Hematopoietic multipotent progenitor cell treated with erythropoietin and hydrocortisone succinate and interleukin-3 and kit ligand, for 8 days (in vitro differentiated cells): ENCODE results near the gene NRXN3.

Source experiments
- DNase-seq: peaks from one replicate; pipeline ENCODE4 v3.0.0-alpha.2; 2015

The NRXN3 gene

GRCh38 chr14:79665556-79665955 lies 1495.4 kb downstream of the NRXN3 start:
- no peak for DNase-seq

DNA sequence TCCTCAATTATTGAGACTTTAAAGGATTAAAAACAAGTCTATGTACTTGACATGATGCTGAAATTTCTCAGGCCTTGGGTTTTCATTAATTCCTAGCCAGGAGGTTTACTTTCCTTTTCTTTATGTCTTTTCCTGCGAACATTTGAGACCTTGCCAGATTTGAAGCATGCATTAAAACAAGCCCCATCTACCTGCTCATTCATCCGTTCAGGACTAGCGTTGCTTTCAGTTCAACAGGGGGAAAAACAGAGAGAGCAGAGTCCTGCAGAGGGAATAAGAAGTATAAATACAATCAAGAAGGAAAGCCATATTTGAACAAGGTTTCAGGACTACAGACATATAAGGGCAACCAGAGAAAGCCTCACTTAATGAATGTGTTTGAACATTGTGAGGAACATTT lies 1498.8 kb downstream of the NRXN3 start:
- DNase-seq: no peak

- no peak for DNase-seq
Measured at GRCh38 chr14:79670811-79671210, 1500.6 kb downstream of the NRXN3 start.

DNA sequence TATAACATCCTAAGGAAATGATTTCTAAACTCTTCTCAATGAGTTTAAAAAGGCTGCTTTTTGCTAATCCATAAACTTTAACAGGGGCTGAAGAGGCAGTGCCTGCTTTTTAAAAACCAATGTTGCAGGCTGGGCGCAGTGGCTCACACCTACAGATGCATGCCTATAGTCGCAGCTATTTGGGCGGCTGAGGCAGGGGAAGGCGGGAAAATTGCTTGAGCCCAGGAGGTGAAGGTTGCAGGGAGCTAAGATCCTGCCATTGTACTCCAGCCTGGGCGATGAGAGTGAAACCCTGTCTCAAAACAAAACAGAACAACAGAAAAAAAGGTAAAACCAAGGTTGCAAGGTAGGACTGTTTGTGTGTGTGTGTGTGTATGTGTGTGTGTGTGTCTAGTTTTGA lies 1509.9 kb downstream of the NRXN3 start:
- no peak for DNase-seq

DNA sequence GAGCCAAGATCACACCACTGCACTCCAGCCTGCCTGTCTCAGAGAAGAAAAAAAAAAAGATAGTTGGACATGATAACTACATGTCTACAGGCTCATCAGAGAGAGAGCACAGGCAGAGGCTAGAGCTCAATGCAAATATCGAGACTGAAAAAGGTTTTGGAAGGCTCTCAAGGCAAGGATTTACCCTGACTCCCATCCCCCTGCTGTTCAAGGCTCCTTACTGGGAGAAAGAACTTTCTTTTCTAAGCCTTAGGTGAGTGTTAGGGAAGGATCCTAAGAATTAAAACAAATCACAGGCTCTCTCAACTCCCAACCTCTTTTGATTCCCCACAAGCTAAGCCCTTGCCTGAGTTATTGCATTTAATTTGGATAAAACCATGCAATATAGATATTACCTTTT lies 1516.0 kb downstream of the NRXN3 start:
- no peak for DNase-seq

DNA sequence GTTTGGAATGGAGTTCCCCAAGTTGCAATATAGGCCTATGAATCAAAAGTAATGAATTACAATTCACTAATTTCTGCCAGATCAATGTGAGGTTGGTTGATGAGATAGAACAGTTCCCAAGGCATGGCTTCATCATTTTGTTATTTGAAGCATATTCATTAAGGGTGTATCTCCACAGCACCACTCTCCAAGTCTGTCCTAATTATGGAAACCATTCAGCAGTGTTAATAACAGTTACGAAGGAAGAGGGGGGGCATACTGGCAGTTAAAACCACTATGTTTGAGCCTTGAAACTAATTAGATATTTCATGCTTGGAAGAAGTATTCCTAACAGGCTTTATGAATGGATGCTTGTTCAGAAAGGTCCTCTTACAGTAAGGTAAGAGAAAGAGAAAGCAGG lies 1520.8 kb downstream of the NRXN3 start:
- no peak for DNase-seq

- no peak for DNase-seq
Measured at GRCh38 chr14:79693935-79694334, 1523.8 kb downstream of the NRXN3 start.

GRCh38 chr14:79695307-79695706 lies 1525.1 kb downstream of the NRXN3 start:
- DNase-seq: no peak

GRCh38 chr14:79698298-79698711 lies 1528.1 kb downstream of the NRXN3 start:
- no peak for DNase-seq

GRCh38 chr14:79699206-79699605 lies 1529.0 kb downstream of the NRXN3 start:
- no peak for DNase-seq

GRCh38 chr14:79701371-79701770 lies 1531.2 kb downstream of the NRXN3 start:
- no peak for DNase-seq

DNA sequence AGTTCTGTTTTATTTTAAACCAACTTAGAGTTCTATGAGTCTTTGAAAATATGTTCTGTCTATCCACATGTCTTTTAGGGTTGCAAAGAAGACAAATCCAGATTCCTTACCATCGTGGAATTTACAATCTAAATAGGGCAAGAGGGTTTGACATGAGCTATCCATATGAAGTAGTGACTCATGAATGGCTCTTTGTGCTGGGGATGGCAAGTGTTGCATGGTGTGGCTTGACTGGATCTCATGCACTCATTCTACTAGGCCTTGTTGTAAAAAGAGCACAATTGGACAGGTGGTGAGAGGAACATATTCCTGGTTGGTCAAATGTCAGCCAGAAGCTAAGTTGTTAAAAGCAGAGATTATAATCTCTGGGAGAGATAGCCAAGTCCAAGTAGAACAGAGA lies 1532.0 kb downstream of the NRXN3 start:
- DNase-seq: no peak

DNA sequence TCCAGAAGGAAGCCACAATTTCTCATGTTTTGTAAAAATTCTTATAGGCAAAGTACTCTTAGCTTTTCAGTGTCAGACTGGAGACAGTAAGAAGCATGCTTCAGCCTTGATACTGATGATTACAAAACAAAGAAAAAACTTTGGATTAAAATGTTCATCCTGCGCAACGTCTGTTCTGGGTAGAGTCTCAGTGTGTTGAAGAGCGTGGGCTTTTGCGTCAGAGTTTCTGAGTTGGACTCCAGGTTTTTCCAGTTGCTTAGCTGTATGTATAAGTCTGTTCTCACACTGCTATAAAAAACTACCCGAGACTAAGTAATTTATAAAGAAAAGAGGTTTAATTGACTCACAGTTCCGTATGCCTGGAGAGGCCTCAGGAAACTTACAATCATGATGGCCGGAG lies 1533.0 kb downstream of the NRXN3 start:
- DNase-seq: no peak

DNA sequence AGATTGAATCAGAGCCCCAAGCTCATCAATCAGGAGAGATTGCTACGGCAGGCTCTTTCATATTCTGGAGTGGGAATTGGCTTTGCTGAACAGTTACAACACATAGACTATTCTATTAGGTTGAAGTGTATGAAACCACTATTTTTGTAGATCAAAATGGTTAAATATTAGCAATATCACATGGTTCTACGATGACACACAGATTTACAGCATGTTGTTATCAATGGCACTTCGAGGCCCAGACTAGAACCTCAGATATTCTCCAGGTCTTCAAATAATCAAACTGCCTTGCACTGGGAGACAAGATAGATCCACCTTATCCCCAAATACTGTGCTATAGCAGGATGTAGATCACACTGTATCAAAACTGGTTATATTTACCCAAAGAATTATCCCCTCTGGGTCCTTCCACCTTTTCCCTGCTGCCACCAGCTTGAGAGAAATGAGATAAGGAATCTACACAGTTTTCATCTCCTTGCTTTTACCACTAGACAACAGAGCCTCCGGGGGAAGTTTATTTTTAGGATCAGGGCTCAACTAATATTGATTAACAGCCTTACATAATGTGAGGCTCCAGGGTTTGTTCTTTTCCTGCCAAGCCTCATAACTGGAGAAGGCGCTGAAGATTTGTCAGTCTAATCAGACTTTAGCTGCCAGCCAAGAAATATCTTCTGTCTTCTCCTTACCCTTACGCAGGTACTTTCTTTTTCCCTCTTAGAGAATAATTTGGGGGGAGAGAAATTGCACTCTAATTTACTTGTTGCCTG lies 1534.1 kb downstream of the NRXN3 start:
- DNase-seq: no peak

DNA sequence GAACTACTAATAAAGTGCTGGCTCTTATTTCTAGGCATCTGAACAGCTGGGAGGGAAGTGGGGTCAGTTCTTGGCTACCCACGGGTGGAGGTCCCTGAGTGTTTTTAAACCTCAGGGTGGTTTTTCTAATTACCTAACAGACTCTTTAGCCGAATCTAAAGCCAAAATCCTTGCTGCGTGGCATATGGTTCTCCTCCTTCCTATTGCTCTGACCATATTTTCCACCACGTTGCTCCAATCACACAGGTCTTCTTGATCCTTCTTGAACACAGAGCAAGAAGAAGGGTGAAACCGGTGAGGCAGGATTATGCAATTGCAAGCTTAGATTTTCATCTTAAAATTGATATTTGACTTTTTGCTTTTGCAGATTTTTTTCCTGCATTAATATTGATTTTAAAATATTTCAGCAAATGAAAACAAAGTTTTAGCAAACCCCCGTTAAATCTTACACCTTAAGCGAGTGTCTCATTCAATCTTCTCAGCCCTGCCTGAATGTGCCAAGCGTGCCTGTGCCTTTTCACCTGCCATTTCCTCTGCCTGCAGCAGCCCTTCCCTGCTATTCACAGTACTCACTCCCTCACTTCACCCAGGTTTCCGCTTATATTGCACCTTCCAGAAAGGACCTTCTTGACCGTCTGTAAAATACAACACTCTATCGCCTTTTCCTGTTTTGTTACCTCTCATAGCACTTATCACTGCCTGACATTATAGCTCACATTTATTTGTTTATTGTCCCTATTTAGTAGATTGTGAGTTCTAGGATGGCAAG lies 1535.1 kb downstream of the NRXN3 start:
- DNase-seq: no peak

- no peak for DNase-seq
Measured at GRCh38 chr14:79706382-79706781, 1536.2 kb downstream of the NRXN3 start.

DNA sequence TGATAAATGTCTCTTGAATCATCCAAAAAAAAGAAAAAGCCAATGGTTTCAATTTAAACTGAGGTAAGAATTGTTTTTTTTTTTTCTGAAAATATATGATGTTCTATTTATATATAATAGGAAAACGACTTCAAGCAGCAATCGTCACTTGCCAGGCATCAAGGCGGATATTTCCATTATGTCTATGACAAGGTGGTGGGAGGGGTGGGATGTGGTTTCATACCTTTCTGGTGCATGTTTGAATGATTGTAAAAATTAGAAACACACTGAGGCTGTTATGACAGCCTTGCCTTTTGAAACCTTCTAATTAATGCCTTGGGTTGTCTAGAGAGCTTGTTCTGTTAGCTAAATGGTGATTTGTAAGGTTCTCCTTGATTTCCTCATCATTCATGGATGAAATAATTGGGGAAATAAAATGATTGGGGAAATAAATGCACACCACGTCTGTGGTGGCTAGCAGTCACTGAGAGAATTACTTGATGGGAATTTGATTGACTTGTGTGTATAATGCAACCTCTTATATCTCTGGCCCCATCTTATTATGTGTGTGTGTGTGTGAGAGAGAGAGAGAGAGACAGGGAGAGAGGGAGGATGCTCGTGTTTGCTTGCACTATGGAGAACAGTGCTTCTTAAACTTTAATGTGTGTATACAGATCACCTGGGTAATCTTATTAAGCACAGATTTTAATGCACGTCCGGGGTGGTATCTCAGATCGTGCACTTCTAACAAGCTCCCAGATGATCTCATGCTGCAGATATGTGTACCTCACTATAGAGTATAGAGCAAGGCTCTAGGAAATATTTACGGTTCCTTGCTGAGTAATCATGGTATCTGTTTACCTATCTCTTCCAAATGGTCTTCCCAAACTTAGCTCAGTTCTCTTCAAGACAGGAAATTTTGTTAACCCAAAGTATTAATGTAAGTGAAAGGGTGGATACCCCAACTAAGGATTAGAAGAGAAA lies 1538.5 kb downstream of the NRXN3 start:
- no peak for DNase-seq

GRCh38 chr14:79709573-79709972 lies 1539.4 kb downstream of the NRXN3 start:
- DNase-seq: no peak

DNA sequence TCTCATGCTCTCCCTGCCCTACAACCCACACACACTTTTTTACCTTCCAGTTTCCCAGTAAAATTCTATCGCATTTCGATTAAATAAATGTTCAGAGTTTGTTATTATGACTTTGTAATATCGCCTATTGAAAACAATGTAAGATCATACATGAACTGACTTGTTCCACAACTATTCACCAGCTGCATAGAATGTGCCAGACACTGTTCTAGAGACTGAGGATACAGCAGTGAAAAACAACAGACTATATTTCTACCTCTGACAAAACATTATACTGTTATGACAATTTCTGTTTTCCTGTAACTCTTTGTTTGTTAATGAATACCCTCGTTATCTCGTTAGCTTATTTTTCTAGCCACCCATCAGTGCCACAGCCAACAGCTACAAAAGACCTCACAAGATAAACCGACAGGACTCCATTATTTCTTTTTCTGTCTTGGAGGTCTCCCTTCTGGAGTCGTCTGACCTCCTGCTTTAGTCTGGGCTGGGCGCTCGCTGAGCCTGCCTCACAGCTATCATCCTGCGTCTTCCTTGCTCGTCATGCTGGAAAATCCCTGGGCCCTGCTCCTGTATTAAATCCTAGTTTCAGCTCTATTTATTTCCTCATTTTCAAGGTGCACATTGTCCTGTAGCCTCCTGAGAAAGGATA lies 1542.3 kb downstream of the NRXN3 start:
- DNase-seq: no peak

GRCh38 chr14:79721399-79722084 lies 1551.4 kb downstream of the NRXN3 start:
- DNase-seq: no peak

- DNase-seq: no peak
Measured at GRCh38 chr14:79724934-79725717, 1555.0 kb downstream of the NRXN3 start.
